Lung (tissue), 12 donors: ENCODE results near the gene PTDSS2. TPM values are rescaled to one million over a fixed set of nuclear protein-coding genes. Genes with fewer than 3 reads are reported as not detected.

ENCODE experiments used
- ATAC-seq: fragments of 200-7000 bp; cut with Tn5 transposase; one replicate; pipeline ENCODE4 v1.9.1; 2020; ENCODE audit warnings: moderate number of reproducible peaks; ENCODE audit not compliant: insufficient read depth, low FRiP score
- DNase-seq, 3 donors: peaks; one replicate each; pipeline ENCODE4 v3.0.0-alpha.2; 2013 to 2017
- H3K27ac ChIP-seq, 2 donors: one replicate each; pipeline ENCODE4 v1.5.1; 2013; ENCODE audit warnings: mild to moderate bottlenecking in 2 of 2, moderate library complexity in 2 of 2, control low read depth in 1 of 2, inconsistent platforms in 1 of 2, low read depth in 1 of 2, low read length in 1 of 2
- H3K27me3 ChIP-seq, 3 donors: one replicate each; pipeline ENCODE4 v1.5.1; 2013; ENCODE audit warnings: low read length in 2 of 3; ENCODE audit not compliant: control insufficient read depth in 3 of 3, insufficient read depth in 3 of 3
- H3K36me3 ChIP-seq, 4 donors: one replicate each; pipeline ENCODE4 v1.5.1; 2013; ENCODE audit warnings: low read length in 4 of 4, mild to moderate bottlenecking in 1 of 4, moderate library complexity in 1 of 4; ENCODE audit not compliant: control insufficient read depth in 4 of 4, insufficient read depth in 4 of 4
- H3K4me1 ChIP-seq, 5 donors: one replicate each; pipeline ENCODE4 v1.5.1; 2013; ENCODE audit warnings: low read length in 5 of 5, mild to moderate bottlenecking in 2 of 5, moderate library complexity in 1 of 5; ENCODE audit not compliant: control insufficient read depth in 5 of 5, insufficient read depth in 5 of 5
- H3K4me3 ChIP-seq: one replicate; pipeline ENCODE4 v1.5.1; 2013; ENCODE audit warnings: mild to moderate bottlenecking, control low read depth, moderate library complexity
- H3K9ac ChIP-seq, 2 donors: one replicate each; pipeline ENCODE4 v1.5.1; 2013; ENCODE audit warnings: low read length in 2 of 2, control low read depth in 1 of 2; ENCODE audit not compliant: insufficient read depth in 1 of 2
- H3K9me3 ChIP-seq, 4 donors: one replicate each; pipeline ENCODE4 v1.5.1; 2013; ENCODE audit warnings: low read length in 3 of 4, mild to moderate bottlenecking in 1 of 4, moderate library complexity in 1 of 4; ENCODE audit not compliant: control insufficient read depth in 4 of 4, insufficient read depth in 3 of 4
- CTCF ChIP-seq: IDR thresholded peaks from 2 replicates; pipeline ENCODE4 v1.5.1; 2012; ENCODE audit warnings: mild to moderate bottlenecking; ENCODE audit errors: control extremely low read depth, extremely low read depth
- WGBS, 2 donors: extraction: QIAGEN DNeasy Blood & Tissue Kit; methylation state at CpG; one replicate each; pipeline ENCODE4 v1.1.7; 2013; 5-methylcytosine and 5-hydroxymethylcytosine counted together
- polyA plus RNA-seq, 2 donors: library from polyadenylated mRNA; stranded (reverse); fragments of 200-250 nt; gene quantifications; one replicate each; pipeline ENCODE4 v1.2.1, GENCODE V29; 2013
- total RNA-seq, 2 donors: library from RNA; depleted of rRNA in 1 of 2; stranded (reverse); fragments of >200 nt in 1 of 2; gene quantifications; one replicate each; pipeline ENCODE4 v1.2.1, GENCODE V29; 2014 to 2021
- donor health status: control.
- donor health status: control.
- donor health status: Bipolar disorder and iron deficiency.
- donor health status: healthy.
- donor health status: DM: yes; HTN: yes; CAD: no.

PTDSS2 gene
- total and polyA plus RNA-seq, 4 donors = 20.4 to 36.5 (median 28.1) TPM

DNA sequence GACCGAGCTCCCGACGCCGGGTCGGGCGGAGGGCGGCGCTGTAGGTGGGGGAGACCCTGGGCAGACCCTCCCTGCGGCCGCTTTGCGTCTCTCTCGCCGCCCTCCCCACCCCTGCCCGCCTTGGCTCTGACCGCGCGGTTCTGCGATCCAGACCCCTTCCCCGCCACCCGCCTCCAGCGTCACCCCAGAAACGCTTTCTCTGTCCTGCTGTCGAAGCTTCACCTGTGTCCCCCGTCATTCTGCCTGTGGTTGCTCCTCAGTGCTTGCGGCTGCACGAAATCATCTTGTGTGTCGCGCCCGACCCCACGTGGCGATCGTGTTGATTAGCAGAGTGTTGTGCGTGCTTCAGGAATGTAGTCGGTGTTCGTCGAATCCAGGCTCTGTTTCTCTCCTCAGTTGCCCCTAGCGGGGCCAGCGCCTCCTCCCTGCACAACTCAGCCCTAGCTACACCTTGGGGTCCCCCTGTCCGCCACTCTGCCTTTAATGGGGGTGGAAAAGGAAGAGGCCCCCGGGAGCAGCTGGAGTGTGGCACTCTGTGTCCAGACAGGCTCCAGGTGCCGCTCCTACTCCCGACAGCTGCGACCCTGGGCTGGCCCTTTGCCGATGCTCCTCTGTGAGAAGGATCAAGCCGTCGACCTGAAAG, 851 bp downstream of the PTDSS2 start:
- DNase-seq = peak; percentile 74 to 75 (median 75)
- ATAC-seq = peak; percentile 12
- peaks cover 0 to 21% (median 7%) of the 10 kb centered on the region in 5 donors for H3K4me1 ChIP-seq
- H3K9me3 ChIP-seq = no peaks in the 10 kb centered on the region
- 4 to 8% methylated on average over 45 to 46 of the region's 46 CpGs for WGBS, 2 donors
- peak overlapping the region; percentile 88 for H3K4me3 ChIP-seq
- H3K9ac ChIP-seq = peak overlapping the region in 1 of 2 donors; percentile 37
- H3K27me3 ChIP-seq = no peaks in the 10 kb centered on the region
- peak; percentile 36 for TF ChIP-seq CTCF
- peak overlapping the region; percentile 78 to 87 for H3K27ac ChIP-seq
- H3K36me3 ChIP-seq = peaks cover 0 to 17% (median 10%) of the 10 kb centered on the region in 4 donors

- no peak overlapping the region for H3K27ac ChIP-seq
- H3K36me3 ChIP-seq = peaks cover 0 to 17% (median 10%) of the 10 kb centered on the region in 4 donors
- H3K4me3 ChIP-seq = no peak overlapping the region
- H3K9me3 ChIP-seq = no peaks in the 10 kb centered on the region
- 91 to 97% methylated on average over 13 to 14 of the region's 14 CpGs for WGBS, 2 donors
- peaks cover 0 to 21% (median 7%) of the 10 kb centered on the region in 5 donors for H3K4me1 ChIP-seq
- no peak overlapping the region for H3K9ac ChIP-seq
- no peak for DNase-seq
- ATAC-seq = no peak
- no peaks in the 10 kb centered on the region for H3K27me3 ChIP-seq
- TF ChIP-seq CTCF = no peak
Observed at GRCh38 chr11:451738-452137, 1.7 kb downstream of the PTDSS2 start.

- no peaks in the 10 kb centered on the region for H3K27me3 ChIP-seq
- DNase-seq = no peak
- ATAC-seq = no peak
- no peak overlapping the region for H3K4me3 ChIP-seq
- 92 to 94% methylated on average over 12 of the region's 12 CpGs for WGBS, 2 donors
- no peak overlapping the region for H3K9ac ChIP-seq
- peaks cover 0 to 21% (median 7%) of the 10 kb centered on the region in 5 donors for H3K4me1 ChIP-seq
- no peak overlapping the region for H3K27ac ChIP-seq
- no peak for TF ChIP-seq CTCF
- H3K36me3 ChIP-seq = peaks cover 0 to 20% (median 10%) of the 10 kb centered on the region in 4 donors
- H3K9me3 ChIP-seq = no peaks in the 10 kb centered on the region
Observed at GRCh38 chr11:452203-452744, 2.2 kb downstream of the PTDSS2 start.
